GM06990 (cell line): ENCODE results near the gene PTEN.
A peak's percentile ranks its signal among the peaks of the same experiment; 100 is the strongest.
"Not testable (repeated sequence)": the region's sequence is repeated elsewhere in the genome, so short reads cannot be mapped to it uniquely, and the experiment has no call there.

Experiments used
- DNase-seq: peaks from one replicate; pipeline ENCODE4 v3.0.0-alpha.2; 2011; ENCODE audit not compliant: insufficient read length; ENCODE audit errors: extremely low read depth
- H3K27me3 ChIP-seq: replicated peaks from 2 replicates; pipeline ENCODE4 v1.6.0; 2011; ENCODE audit warnings: low read length; ENCODE audit not compliant: control insufficient read depth, insufficient read depth
- H3K36me3 ChIP-seq: 2 replicates; pipeline ENCODE4 v1.5.1; 2011; ENCODE audit warnings: low read length; ENCODE audit not compliant: control insufficient read depth, insufficient read depth
- H3K4me3 ChIP-seq: replicated peaks from 2 replicates; pipeline ENCODE4 v1.5.1; 2011; ENCODE audit warnings: low read depth, mild to moderate bottlenecking, control low read depth, low read length
- TF ChIP-seq, protein P1 (sequence below): IDR thresholded peaks from 2 replicates; pipeline ENCODE4 v1.5.1; 2011; ENCODE audit warnings: low read length, control low read depth, mild to moderate bottlenecking, inconsistent platforms; ENCODE audit not compliant: insufficient read depth, poor library complexity, severe bottlenecking

PTEN gene

DNA sequence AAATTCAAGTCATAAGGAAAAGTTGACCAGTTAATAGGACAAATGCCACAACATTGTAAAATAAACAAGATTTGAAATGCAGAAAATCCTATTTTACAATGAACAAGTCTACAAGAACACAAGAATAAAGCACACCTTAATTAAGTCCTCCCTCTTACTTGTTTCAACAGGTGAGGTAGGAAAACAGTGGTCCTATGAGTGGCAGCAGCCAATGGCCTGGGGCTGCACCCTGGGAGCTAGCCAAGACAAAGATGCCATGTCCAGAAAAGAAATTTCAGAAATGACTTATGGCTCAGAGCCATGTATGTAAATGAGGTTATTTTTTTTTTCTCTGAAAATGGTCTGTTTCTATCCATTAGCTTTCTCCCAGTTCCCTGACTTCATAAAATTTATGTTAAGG, 14.4 kb upstream of the PTEN start:
- TF ChIP-seq, protein P1, sequence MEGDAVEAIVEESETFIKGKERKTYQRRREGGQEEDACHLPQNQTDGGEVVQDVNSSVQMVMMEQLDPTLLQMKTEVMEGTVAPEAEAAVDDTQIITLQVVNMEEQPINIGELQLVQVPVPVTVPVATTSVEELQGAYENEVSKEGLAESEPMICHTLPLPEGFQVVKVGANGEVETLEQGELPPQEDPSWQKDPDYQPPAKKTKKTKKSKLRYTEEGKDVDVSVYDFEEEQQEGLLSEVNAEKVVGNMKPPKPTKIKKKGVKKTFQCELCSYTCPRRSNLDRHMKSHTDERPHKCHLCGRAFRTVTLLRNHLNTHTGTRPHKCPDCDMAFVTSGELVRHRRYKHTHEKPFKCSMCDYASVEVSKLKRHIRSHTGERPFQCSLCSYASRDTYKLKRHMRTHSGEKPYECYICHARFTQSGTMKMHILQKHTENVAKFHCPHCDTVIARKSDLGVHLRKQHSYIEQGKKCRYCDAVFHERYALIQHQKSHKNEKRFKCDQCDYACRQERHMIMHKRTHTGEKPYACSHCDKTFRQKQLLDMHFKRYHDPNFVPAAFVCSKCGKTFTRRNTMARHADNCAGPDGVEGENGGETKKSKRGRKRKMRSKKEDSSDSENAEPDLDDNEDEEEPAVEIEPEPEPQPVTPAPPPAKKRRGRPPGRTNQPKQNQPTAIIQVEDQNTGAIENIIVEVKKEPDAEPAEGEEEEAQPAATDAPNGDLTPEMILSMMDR, result no peak
- no peak overlapping the region for H3K4me3 ChIP-seq
- no peak for DNase-seq
- no peaks in the 10 kb centered on the region for H3K36me3 ChIP-seq
- no peaks in the 10 kb centered on the region for H3K27me3 ChIP-seq

- DNase-seq, result no peak
These were observed 12.7 kb upstream of the PTEN start for GRCh38 chr10:87850742-87851205.

DNA sequence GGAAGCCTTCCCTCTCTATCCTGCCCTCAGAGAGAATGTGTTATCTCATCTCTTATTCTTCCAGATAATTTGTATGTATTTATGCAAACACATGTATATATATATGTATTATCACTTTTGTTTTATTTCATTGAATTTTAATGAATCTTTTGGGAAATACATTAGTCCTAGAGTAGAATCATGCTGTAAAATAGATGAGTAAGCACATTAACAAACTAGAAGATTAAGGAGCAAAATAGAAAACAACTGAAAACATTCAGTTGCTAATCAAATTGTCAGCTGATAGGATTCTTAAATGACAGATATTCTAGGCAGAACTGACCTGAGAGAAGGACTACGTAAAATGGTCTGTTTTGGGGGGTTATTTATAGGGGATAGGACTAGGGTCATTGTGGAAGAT, 11.3 kb upstream of the PTEN start:
- DNase-seq, result no peak
- TF ChIP-seq, protein P1, result no peak
- no peaks in the 10 kb centered on the region for H3K36me3 ChIP-seq
- no peak overlapping the region for H3K4me3 ChIP-seq
- H3K27me3 ChIP-seq, result no peaks in the 10 kb centered on the region

More at GRCh38 chr10:87850742-87851205, 12.7 kb upstream of the PTEN start:
- Histone ChIP-seq H3K4me3 (no peak overlapping the region), H3K27me3 (no peaks in the 10 kb centered on the region), H3K36me3 (no peaks in the 10 kb centered on the region)
- TF ChIP-seq, protein P1, result peak; percentile 48

GRCh38 chr10:87855247-87855646, 8.2 kb upstream of the PTEN start:
- not testable (repeated sequence) for DNase-seq, H3K36me3 ChIP-seq, H3K4me3 ChIP-seq, H3K27me3 ChIP-seq

DNA sequence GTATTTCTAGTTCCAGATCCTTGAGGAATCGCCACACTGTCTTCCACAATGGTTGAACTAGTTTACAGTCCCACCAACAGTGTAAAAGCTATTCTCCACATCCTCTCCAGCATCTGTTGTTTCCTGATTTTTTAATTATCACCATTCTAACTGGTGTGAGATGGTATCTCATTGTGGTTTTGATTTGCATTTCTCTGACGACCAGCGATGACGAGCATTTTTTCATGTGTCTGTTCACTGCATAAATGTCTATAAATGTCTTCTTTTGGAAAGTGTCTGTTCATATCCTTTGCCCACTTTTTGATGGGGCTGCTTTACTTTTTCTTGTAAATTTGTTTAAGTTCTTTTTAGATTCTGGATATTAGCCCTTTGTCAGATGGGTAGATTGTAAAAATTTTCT, 7.8 kb upstream of the PTEN start:
- not testable (repeated sequence) for H3K36me3 ChIP-seq, H3K27me3 ChIP-seq, DNase-seq, H3K4me3 ChIP-seq

DNA sequence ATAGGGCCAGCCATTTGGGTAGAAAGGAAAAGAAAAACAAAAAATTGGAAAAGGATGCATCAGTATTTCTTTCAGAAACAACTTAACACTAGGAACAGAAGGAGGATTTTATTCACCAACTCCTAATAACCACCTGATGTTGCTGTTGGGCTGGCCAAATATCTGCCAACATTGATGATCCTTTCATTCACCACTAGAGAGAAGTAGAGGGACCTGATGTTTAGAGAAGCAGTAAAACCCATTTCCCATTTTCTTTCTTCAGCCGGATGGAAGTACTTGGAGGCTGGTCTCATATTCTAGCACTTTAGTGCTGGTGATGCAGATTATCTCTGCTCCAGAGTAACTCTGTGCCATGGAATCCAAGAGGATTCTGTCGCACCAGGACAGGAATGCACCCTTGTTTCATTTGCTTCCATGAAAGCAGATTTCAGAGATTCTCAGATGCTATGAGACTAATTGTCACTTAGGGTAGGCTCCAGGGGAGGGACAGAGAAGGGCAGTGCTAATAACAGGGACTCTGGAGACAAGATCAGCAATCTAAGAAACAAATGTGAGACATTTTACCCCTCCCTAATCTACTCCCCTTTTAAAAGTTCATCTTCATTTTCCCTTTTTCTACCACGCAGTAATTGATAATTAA, 3.1 kb upstream of the PTEN start:
- TF ChIP-seq, protein P1, result peak; percentile 64
- no peak for DNase-seq
- no peak overlapping the region for H3K4me3 ChIP-seq

More for the DNA sequence above, 3.1 kb upstream of the PTEN start:
- no peaks in the 10 kb centered on the region for H3K36me3 ChIP-seq
- no peaks in the 10 kb centered on the region for H3K27me3 ChIP-seq
